Measurements from ENCODE around the gene GNA12. TPM values are rescaled to one million over a fixed set of nuclear protein-coding genes. Genes with fewer than 3 reads are reported as not detected.

Gene GNA12
- total RNA-seq, 1 donor from 2014 or later: 43.0 TPM

GRCh38 chr7:2819161-2819953 lies 24.8 kb downstream of the GNA12 start:
- H3K4me3 ChIP-seq: no peak overlapping the region
- intact Hi-C loops (cut with micrococcal nuclease): no loop called here
- no peak for DNase-seq
- H3K27me3 ChIP-seq (ENCODE audit: low read depth): no peaks in the 10 kb centered on the region
- TF ChIP-seq CTCF (IDR thresholded peaks at IDR 0.05; ENCODE audit: borderline replicate concordance): no peak
- H3K4me1 ChIP-seq: peaks cover 83% of the 10 kb centered on the region
- H3K27ac ChIP-seq (replicated peaks): peak overlapping the region; percentile 61
- no peaks in the 10 kb centered on the region for H3K36me3 ChIP-seq
- no peaks in the 10 kb centered on the region for H3K9me3 ChIP-seq (replicated peaks)

GRCh38 chr7:2818653-2819052 lies 25.5 kb downstream of the GNA12 start:
- intact Hi-C loops (cut with micrococcal nuclease): no loop called here
- H3K9me3 ChIP-seq (replicated peaks): no peaks in the 10 kb centered on the region
- no peaks in the 10 kb centered on the region for H3K36me3 ChIP-seq
- H3K4me1 ChIP-seq: peaks cover 80% of the 10 kb centered on the region
- no peak for TF ChIP-seq CTCF (IDR thresholded peaks at IDR 0.05; ENCODE audit: borderline replicate concordance)
- H3K27ac ChIP-seq (replicated peaks): peak overlapping the region; percentile 61
- H3K27me3 ChIP-seq (ENCODE audit: low read depth): no peaks in the 10 kb centered on the region
- no peak overlapping the region for H3K4me3 ChIP-seq
- DNase-seq: no peak

- no peak for TF ChIP-seq CTCF (IDR thresholded peaks at IDR 0.05; ENCODE audit: borderline replicate concordance)
These were observed 26.0 kb downstream of the GNA12 start for GRCh38 chr7:2818121-2818520.

GRCh38 chr7:2817456-2817855 lies 26.7 kb downstream of the GNA12 start:
- Histone ChIP-seq H3K9me3 (replicated peaks) (no peaks in the 10 kb centered on the region), H3K27ac (replicated peaks) (peak overlapping the region; percentile 61), H3K27me3 (ENCODE audit: low read depth) (no peaks in the 10 kb centered on the region), H3K36me3 (no peaks in the 10 kb centered on the region), H3K4me1 (peaks cover 80% of the 10 kb centered on the region), H3K4me3 (no peak overlapping the region)
- no peak for TF ChIP-seq CTCF (IDR thresholded peaks at IDR 0.05; ENCODE audit: borderline replicate concordance)
- no peak for DNase-seq
- intact Hi-C loops (cut with micrococcal nuclease): no loop called here

More at GRCh38 chr7:2818121-2818520, 26.0 kb downstream of the GNA12 start:
- H3K4me3 ChIP-seq: no peak overlapping the region
- DNase-seq: peak; percentile 75
- H3K27me3 ChIP-seq (ENCODE audit: low read depth): no peaks in the 10 kb centered on the region
- H3K36me3 ChIP-seq: no peaks in the 10 kb centered on the region
- intact Hi-C loops (cut with micrococcal nuclease): no loop called here
- H3K4me1 ChIP-seq: peaks cover 80% of the 10 kb centered on the region
- peak overlapping the region; percentile 61 for H3K27ac ChIP-seq (replicated peaks)
- H3K9me3 ChIP-seq (replicated peaks): no peaks in the 10 kb centered on the region

GRCh38 chr7:2815875-2816245 lies 28.2 kb downstream of the GNA12 start:
- Histone ChIP-seq H3K9me3 (replicated peaks) (no peaks in the 10 kb centered on the region), H3K4me1 (peaks cover 80% of the 10 kb centered on the region), H3K27ac (replicated peaks) (no peak overlapping the region), H3K4me3 (no peak overlapping the region), H3K27me3 (ENCODE audit: low read depth) (no peaks in the 10 kb centered on the region), H3K36me3 (no peaks in the 10 kb centered on the region)
- intact Hi-C loops (cut with micrococcal nuclease): no loop called here
- no peak for DNase-seq
- no peak for TF ChIP-seq CTCF (IDR thresholded peaks at IDR 0.05; ENCODE audit: borderline replicate concordance)
